Calu3 (cell line): ENCODE results near the gene AGTR1. TPM values are rescaled to one million over a fixed set of nuclear protein-coding genes. Genes with fewer than 3 reads are reported as not detected.

Experiments used
- BruUV-seq: library from RNA; stranded (reverse); fragments of 400-500 nt; replicated peaks from 2 replicates; lab custom pipeline; 2021; lab: Mats Ljungman, UMichigan
- CTCF ChIA-PET: fragments of 300-600 bp; sonication (Branson Sonifier 250); formaldehyde crosslinking; loops from one replicate; lab custom pipeline; 2022; ENCODE audit warnings: antibody characterized with exemption; lab: Charles Lee
- DNase-seq: peaks from one replicate; pipeline ENCODE4 v3.0.0; 2022
- H3K27ac Mint-ChIP-seq: one replicate; pipeline ENCODE4 v1.8.0; 2022; ENCODE audit warnings: mixed read lengths; ENCODE audit not compliant: unreplicated experiment
- H3K27me3 Mint-ChIP-seq: one replicate; pipeline ENCODE4 v1.8.0; 2022; ENCODE audit warnings: mixed read lengths; ENCODE audit not compliant: unreplicated experiment
- H3K36me3 Mint-ChIP-seq: one replicate; pipeline ENCODE4 v1.8.0; 2022; ENCODE audit warnings: mild to moderate bottlenecking, moderate library complexity, mixed read lengths; ENCODE audit not compliant: insufficient read depth, unreplicated experiment
- H3K4me1 Mint-ChIP-seq: one replicate; pipeline ENCODE4 v1.8.0; 2022; ENCODE audit warnings: mild to moderate bottlenecking, low read depth, mixed read lengths; ENCODE audit not compliant: unreplicated experiment
- H3K4me3 Mint-ChIP-seq: one replicate; pipeline ENCODE4 v1.8.0; 2022; ENCODE audit warnings: mild to moderate bottlenecking, low read depth, moderate library complexity, mixed read lengths; ENCODE audit not compliant: unreplicated experiment
- H3K9me3 Mint-ChIP-seq: one replicate; pipeline ENCODE4 v1.8.0; 2022; ENCODE audit warnings: low read depth, mixed read lengths; ENCODE audit not compliant: unreplicated experiment
- intact Hi-C: fragments of 100-400 bp; cut with micrococcal nuclease; formaldehyde crosslinking; loops from one replicate; pipeline ENCODE4 v1.10.0; 2022; ENCODE audit not compliant: unreplicated experiment
- total RNA-seq: library from RNA; stranded (reverse); gene quantifications from 2 replicates; pipeline ENCODE4 v1.2.3, GENCODE V29; 2022
- TF ChIP-seq, protein P1 (sequence below): fragments of 200-600 bp; IDR thresholded peaks from one replicate; pipeline ENCODE4 v1.8.0; 2022; ENCODE audit warnings: antibody characterized with exemption; ENCODE audit not compliant: unreplicated experiment

The AGTR1 gene
- total RNA-seq, 1 experiment from 2014 or later, result not detected

GRCh38 chr3:148757238-148758215 lies 59.8 kb downstream of the AGTR1 start:
- no peaks in the 10 kb centered on the region for H3K36me3 Mint-ChIP-seq
- CTCF ChIA-PET, result interaction anchor here (0.6 to 1.8 kb wide), 3 partner anchors 8 to 198 kb away, joined by 4 to 5 read pairs (median 4); no protein-coding TSS in a partner anchor
- no peak overlapping the region for H3K27ac Mint-ChIP-seq
- intact Hi-C loops, result no loop called here
- H3K4me3 Mint-ChIP-seq, result no peak overlapping the region
- H3K9me3 Mint-ChIP-seq, result peaks cover under 1% of the 10 kb centered on the region
- H3K27me3 Mint-ChIP-seq, result no peaks in the 10 kb centered on the region
- TF ChIP-seq, protein P1, sequence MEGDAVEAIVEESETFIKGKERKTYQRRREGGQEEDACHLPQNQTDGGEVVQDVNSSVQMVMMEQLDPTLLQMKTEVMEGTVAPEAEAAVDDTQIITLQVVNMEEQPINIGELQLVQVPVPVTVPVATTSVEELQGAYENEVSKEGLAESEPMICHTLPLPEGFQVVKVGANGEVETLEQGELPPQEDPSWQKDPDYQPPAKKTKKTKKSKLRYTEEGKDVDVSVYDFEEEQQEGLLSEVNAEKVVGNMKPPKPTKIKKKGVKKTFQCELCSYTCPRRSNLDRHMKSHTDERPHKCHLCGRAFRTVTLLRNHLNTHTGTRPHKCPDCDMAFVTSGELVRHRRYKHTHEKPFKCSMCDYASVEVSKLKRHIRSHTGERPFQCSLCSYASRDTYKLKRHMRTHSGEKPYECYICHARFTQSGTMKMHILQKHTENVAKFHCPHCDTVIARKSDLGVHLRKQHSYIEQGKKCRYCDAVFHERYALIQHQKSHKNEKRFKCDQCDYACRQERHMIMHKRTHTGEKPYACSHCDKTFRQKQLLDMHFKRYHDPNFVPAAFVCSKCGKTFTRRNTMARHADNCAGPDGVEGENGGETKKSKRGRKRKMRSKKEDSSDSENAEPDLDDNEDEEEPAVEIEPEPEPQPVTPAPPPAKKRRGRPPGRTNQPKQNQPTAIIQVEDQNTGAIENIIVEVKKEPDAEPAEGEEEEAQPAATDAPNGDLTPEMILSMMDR, result no peak
- no peak for DNase-seq
- H3K4me1 Mint-ChIP-seq, result peaks cover 12% of the 10 kb centered on the region
- no TSS peak for BruUV-seq

- H3K9me3 Mint-ChIP-seq, result no peaks in the 10 kb centered on the region
- H3K4me3 Mint-ChIP-seq, result no peak overlapping the region
- CTCF ChIA-PET, result interaction anchor here (0.6 to 1.8 kb wide), 3 partner anchors 9 to 197 kb away, joined by 4 to 5 read pairs (median 4); no protein-coding TSS in a partner anchor
- TF ChIP-seq, protein P1, result no peak
- no TSS peak for BruUV-seq
- no peaks in the 10 kb centered on the region for H3K36me3 Mint-ChIP-seq
- no peak overlapping the region for H3K27ac Mint-ChIP-seq
- DNase-seq, result no peak
- peaks cover 5% of the 10 kb centered on the region for H3K4me1 Mint-ChIP-seq
- H3K27me3 Mint-ChIP-seq, result no peaks in the 10 kb centered on the region
- intact Hi-C loops, result no loop called here
Observed at GRCh38 chr3:148758303-148758884, 60.7 kb downstream of the AGTR1 start.

DNA sequence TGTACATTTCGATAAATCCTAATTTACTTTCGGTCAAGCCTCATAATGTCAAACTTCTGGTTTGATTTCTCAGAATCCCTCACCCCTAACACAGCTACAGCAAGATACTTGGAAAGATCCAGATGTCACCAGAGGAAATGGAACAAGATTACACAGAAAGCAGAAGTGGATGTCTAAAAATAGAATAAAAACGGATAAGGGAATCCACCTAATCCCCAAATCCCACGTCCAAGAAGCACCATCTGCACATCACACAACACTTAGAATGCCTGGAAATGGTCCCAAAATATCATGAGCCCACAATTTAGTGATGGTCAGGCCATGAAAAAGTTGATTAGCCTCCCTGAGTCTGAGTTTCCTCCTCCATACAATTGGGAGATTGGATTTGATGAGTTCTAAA lies 61.7 kb downstream of the AGTR1 start:
- H3K27ac Mint-ChIP-seq, result no peak overlapping the region
- no peaks in the 10 kb centered on the region for H3K27me3 Mint-ChIP-seq
- intact Hi-C loops, result no loop called here
- no peak overlapping the region for H3K4me3 Mint-ChIP-seq
- H3K9me3 Mint-ChIP-seq, result no peaks in the 10 kb centered on the region
- CTCF ChIA-PET, result interaction anchor here (1.8 kb wide), 1 partner anchor 32 kb away, joined by 4 read pairs; no protein-coding TSS in a partner anchor
- H3K36me3 Mint-ChIP-seq, result no peaks in the 10 kb centered on the region
- no peak for DNase-seq
- TF ChIP-seq, protein P1, result no peak
- H3K4me1 Mint-ChIP-seq, result no peaks in the 10 kb centered on the region
- no TSS peak for BruUV-seq

DNA sequence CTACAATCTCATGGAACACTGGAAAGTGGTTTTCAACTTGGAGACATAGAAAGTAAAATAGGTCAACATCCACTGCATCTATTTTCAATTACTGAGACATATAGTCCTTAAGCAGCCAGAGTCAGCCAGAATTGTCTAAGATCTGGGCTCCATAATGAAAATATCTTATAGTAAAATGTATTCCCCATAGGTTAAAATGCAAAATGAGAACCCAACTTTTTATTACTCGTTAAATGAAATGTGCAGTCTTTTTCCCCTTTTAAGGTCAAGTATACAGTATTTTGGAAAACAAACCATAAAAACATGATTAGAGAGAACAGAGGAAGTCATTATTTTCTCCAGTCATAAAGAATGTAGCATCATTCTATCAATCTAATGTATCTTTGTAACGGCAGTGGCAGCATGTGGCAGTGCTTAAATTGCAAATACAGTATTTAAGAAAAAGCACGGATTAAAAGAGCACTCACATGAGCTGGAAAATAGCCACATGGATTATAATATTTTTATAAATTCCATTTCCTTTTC lies 65.5 kb downstream of the AGTR1 start:
- Mint-ChIP-seq H3K27ac (no peak overlapping the region), H3K27me3 (no peaks in the 10 kb centered on the region), H3K9me3 (no peaks in the 10 kb centered on the region), H3K4me3 (no peak overlapping the region), H3K4me1 (no peaks in the 10 kb centered on the region), H3K36me3 (no peaks in the 10 kb centered on the region)
- TF ChIP-seq, protein P1, result no peak
- no TSS peak for BruUV-seq
- CTCF ChIA-PET, result no interaction called here
- intact Hi-C loops, result no loop called here
- no peak for DNase-seq
